WI38 (cell line): ENCODE results near the gene ALG14.

Source experiments
- H3K4me3 ChIP-seq: 2 replicates; pipeline ENCODE4 v1.5.1; 2011; ENCODE audit warnings: low read depth, mild to moderate bottlenecking, control low read depth, low read length
- TF ChIP-seq, protein P1 (sequence below): IDR thresholded peaks from 2 replicates; pipeline ENCODE4 v1.5.1; 2012; ENCODE audit warnings: low read depth, mild to moderate bottlenecking, control low read depth, low read length

ALG14 gene

DNA sequence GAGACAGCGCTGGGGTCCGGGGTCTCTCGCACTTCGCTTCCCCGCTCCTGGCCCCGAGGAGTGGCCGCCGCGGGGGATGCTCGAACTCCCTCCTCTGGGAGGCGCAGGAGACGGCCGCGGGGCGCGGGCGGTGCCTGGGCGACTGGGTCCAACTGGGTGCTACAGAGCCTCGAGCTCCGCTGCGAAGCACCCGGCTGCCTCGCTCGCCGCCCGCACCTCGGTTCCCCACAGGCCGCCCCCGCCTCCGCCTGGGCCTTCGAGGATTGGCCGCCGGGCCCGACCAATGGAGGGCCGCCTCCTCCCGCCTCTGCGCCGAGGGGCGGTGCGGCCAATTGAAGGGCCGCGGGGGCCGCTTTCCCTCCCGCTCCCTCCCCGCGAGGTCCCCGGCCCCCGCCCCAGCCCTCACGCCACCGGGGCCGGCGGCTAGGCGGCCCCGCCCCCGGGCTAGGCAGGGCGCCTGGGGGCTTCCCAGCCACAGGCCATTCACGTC lies 145.8 kb downstream of the ALG14 start, which contains the start of gene CNN3:
TSS of gene CNN3 (minus strand) at position 196 of the 490 bp plus-strand sequence. CDS start 216 bp downstream, outside the sequence.
- peak within 1 kb of the TSS; percentile 90 for H3K4me3 ChIP-seq
- TF ChIP-seq, protein P1, sequence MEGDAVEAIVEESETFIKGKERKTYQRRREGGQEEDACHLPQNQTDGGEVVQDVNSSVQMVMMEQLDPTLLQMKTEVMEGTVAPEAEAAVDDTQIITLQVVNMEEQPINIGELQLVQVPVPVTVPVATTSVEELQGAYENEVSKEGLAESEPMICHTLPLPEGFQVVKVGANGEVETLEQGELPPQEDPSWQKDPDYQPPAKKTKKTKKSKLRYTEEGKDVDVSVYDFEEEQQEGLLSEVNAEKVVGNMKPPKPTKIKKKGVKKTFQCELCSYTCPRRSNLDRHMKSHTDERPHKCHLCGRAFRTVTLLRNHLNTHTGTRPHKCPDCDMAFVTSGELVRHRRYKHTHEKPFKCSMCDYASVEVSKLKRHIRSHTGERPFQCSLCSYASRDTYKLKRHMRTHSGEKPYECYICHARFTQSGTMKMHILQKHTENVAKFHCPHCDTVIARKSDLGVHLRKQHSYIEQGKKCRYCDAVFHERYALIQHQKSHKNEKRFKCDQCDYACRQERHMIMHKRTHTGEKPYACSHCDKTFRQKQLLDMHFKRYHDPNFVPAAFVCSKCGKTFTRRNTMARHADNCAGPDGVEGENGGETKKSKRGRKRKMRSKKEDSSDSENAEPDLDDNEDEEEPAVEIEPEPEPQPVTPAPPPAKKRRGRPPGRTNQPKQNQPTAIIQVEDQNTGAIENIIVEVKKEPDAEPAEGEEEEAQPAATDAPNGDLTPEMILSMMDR, result no peak

DNA sequence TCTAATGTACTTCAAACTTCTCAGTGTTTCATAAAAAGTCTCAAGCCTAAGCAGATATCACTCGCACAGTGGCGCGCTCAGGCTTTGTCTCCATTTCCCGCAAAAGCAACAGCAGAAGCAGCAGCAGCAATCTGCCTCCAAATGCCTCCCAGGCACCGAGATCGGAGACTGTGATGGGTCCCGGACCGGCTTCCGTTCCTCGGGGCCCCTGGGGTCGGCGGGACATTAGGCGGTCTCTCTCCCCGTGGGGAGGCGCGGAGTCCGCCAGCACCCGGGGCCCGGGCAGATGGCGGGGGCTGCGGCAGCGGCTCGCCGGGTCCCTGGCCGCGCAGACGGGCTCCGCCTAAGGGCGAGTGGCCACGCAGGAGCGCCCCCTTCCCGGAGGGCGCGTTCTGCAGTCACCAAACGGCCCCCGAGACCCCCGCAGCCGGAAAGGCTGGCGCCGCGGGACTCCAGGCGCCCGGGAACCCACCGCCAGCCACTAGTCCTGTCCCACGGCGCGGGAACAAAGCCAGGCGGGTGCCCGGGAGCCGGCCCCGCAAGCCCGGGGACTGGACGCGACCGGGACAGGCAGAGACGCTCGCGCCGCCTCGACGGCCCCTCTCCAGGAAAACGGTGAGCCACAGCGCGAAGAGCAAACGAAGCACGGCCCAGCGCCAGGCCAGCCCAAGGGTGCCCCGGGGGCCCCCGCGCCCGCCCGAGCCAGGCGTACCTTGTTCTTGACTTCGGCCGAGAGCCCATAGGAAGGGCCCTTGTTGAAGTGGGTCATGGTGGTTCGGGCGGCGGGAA lies 146.4 kb downstream of the ALG14 start:
- H3K4me3 ChIP-seq, result peak overlapping the region; percentile 90
- TF ChIP-seq, protein P1, result peak; percentile 43

DNA sequence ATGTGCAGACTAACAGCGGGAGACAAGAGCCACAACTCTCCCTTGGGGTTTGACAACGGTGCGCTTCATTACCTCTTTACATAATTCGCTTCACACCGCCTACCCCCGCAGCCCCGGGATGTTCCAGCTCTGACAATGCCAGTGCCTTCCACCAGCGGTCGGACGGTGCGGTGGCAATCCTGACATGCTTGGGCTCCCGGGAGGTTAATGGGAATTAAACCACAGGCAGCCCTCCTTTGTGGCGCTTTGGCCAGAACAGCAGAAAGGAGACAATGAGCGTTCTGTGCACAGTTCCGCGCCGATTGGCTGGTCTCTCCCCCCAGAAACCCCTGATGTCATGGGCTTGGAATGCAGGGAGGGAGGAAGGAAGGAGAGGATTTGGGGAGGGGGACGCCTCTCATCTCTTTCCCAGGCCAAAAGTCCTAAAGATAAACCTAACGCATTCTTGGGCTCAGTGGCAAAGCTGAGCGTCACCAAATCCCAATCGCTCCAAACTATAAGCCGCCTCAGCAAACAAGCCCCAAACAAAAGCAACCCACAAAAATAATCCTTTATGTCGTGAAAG lies 147.1 kb downstream of the ALG14 start:
- TF ChIP-seq, protein P1, result no peak
- peak overlapping the region; percentile 90 for H3K4me3 ChIP-seq

DNA sequence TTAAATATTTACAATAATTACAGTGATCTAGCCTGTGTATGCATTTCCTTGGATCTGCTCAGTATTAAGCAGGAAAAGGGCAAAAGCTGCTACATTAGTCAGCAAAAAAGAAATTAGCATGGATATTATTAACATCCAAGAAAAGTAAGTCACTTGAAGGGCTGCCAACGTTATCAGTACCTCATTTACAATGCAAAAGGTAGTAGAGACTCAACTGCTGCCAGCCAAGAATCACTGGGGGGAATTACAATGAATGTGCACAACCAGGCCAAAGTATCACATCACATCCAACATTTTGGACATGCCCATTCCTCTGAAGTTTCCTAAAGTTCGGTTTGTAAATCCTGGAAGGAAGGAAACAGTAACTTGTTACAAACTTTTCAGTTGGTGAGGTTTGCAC lies 147.7 kb downstream of the ALG14 start:
- peak overlapping the region; percentile 90 for H3K4me3 ChIP-seq
- TF ChIP-seq, protein P1, result no peak
